ENCODE measurements around the gene TRA2B.

TRA2B gene

GRCh38 chr3:185880600-185880999 lies 57.2 kb downstream of the TRA2B start:
- 94 to 95% methylated on average over 7 of the region's 7 CpGs for WGBS, 2 experiments
- Histone ChIP-seq H3K4me3 (ENCODE audit: insufficient read depth, low read depth, low read length) (no peak overlapping the region), H3K27ac (ENCODE audit: insufficient read depth, low read depth, low read length, poor library complexity, severe bottlenecking) (no peak overlapping the region), H3K36me3 (ENCODE audit: control insufficient read depth, insufficient read depth, low read length) (no peaks in the 10 kb centered on the region), H3K27me3 (ENCODE audit: control insufficient read depth, insufficient read depth, low read length, poor library complexity, severe bottlenecking) (no peaks in the 10 kb centered on the region), H3K9me3 (ENCODE audit: control insufficient read depth, low read length) (no peaks in the 10 kb centered on the region), H3K4me1 (ENCODE audit: control insufficient read depth, insufficient read depth, low read length) (no peaks in the 10 kb centered on the region)

GRCh38 chr3:185878920-185879319 lies 58.9 kb downstream of the TRA2B start:
- Histone ChIP-seq H3K27me3 (ENCODE audit: control insufficient read depth, insufficient read depth, low read length, poor library complexity, severe bottlenecking) (no peaks in the 10 kb centered on the region), H3K4me1 (ENCODE audit: control insufficient read depth, insufficient read depth, low read length) (no peaks in the 10 kb centered on the region), H3K36me3 (ENCODE audit: control insufficient read depth, insufficient read depth, low read length) (no peaks in the 10 kb centered on the region), H3K9me3 (ENCODE audit: control insufficient read depth, low read length) (no peaks in the 10 kb centered on the region), H3K4me3 (ENCODE audit: insufficient read depth, low read depth, low read length) (no peak overlapping the region), H3K27ac (ENCODE audit: insufficient read depth, low read depth, low read length, poor library complexity, severe bottlenecking) (no peak overlapping the region)
- WGBS, 2 experiments: 87 to 92% methylated on average over 5 of the region's 5 CpGs

GRCh38 chr3:185874119-185874518 lies 63.7 kb downstream of the TRA2B start:
- 82 to 88% methylated on average over 9 of the region's 9 CpGs for WGBS, 2 experiments
- Histone ChIP-seq H3K9me3 (ENCODE audit: control insufficient read depth, low read length) (no peaks in the 10 kb centered on the region), H3K4me3 (ENCODE audit: insufficient read depth, low read depth, low read length) (no peak overlapping the region), H3K36me3 (ENCODE audit: control insufficient read depth, insufficient read depth, low read length) (no peaks in the 10 kb centered on the region), H3K4me1 (ENCODE audit: control insufficient read depth, insufficient read depth, low read length) (no peaks in the 10 kb centered on the region), H3K27ac (ENCODE audit: insufficient read depth, low read depth, low read length, poor library complexity, severe bottlenecking) (no peak overlapping the region), H3K27me3 (ENCODE audit: control insufficient read depth, insufficient read depth, low read length, poor library complexity, severe bottlenecking) (no peaks in the 10 kb centered on the region)

GRCh38 chr3:185867650-185868049 lies 70.2 kb downstream of the TRA2B start:
- Histone ChIP-seq H3K27ac (ENCODE audit: insufficient read depth, low read depth, low read length, poor library complexity, severe bottlenecking) (no peak overlapping the region), H3K4me1 (ENCODE audit: control insufficient read depth, insufficient read depth, low read length) (no peaks in the 10 kb centered on the region), H3K4me3 (ENCODE audit: insufficient read depth, low read depth, low read length) (no peak overlapping the region), H3K27me3 (ENCODE audit: control insufficient read depth, insufficient read depth, low read length, poor library complexity, severe bottlenecking) (no peaks in the 10 kb centered on the region), H3K36me3 (ENCODE audit: control insufficient read depth, insufficient read depth, low read length) (no peaks in the 10 kb centered on the region), H3K9me3 (ENCODE audit: control insufficient read depth, low read length) (no peaks in the 10 kb centered on the region)
- WGBS, 2 experiments: 89 to 93% methylated on average over 2 of the region's 2 CpGs

- no peak overlapping the region for H3K4me3 ChIP-seq (ENCODE audit: insufficient read depth, low read depth, low read length)
- no peak overlapping the region for H3K27ac ChIP-seq (ENCODE audit: insufficient read depth, low read depth, low read length, poor library complexity, severe bottlenecking)
- H3K9me3 ChIP-seq (ENCODE audit: control insufficient read depth, low read length): no peaks in the 10 kb centered on the region
- H3K27me3 ChIP-seq (ENCODE audit: control insufficient read depth, insufficient read depth, low read length, poor library complexity, severe bottlenecking): no peaks in the 10 kb centered on the region
- no peaks in the 10 kb centered on the region for H3K36me3 ChIP-seq (ENCODE audit: control insufficient read depth, insufficient read depth, low read length)
- no peaks in the 10 kb centered on the region for H3K4me1 ChIP-seq (ENCODE audit: control insufficient read depth, insufficient read depth, low read length)
Observed at GRCh38 chr3:185866995-185867394, 70.8 kb downstream of the TRA2B start.

- no peaks in the 10 kb centered on the region for H3K9me3 ChIP-seq (ENCODE audit: control insufficient read depth, low read length)
- H3K27ac ChIP-seq (ENCODE audit: insufficient read depth, low read depth, low read length, poor library complexity, severe bottlenecking): no peak overlapping the region
- H3K4me3 ChIP-seq (ENCODE audit: insufficient read depth, low read depth, low read length): no peak overlapping the region
- no peaks in the 10 kb centered on the region for H3K27me3 ChIP-seq (ENCODE audit: control insufficient read depth, insufficient read depth, low read length, poor library complexity, severe bottlenecking)
- 75 to 84% methylated on average over 1 of the region's 1 CpG for WGBS, 2 experiments
- no peaks in the 10 kb centered on the region for H3K4me1 ChIP-seq (ENCODE audit: control insufficient read depth, insufficient read depth, low read length)
- H3K36me3 ChIP-seq (ENCODE audit: control insufficient read depth, insufficient read depth, low read length): no peaks in the 10 kb centered on the region
Observed at GRCh38 chr3:185866555-185866954, 71.3 kb downstream of the TRA2B start.
